Measurements from ENCODE around the gene TMEM134. TPM values are rescaled to one million over a fixed set of nuclear protein-coding genes. Genes with fewer than 3 reads are reported as not detected.

TMEM134 gene
- total RNA-seq, 3 donors from 2014 or later (not counting 1 experiment from before 2014, with no cell fraction given), result 57.8 to 65.7 (median 61.2) TPM

DNA sequence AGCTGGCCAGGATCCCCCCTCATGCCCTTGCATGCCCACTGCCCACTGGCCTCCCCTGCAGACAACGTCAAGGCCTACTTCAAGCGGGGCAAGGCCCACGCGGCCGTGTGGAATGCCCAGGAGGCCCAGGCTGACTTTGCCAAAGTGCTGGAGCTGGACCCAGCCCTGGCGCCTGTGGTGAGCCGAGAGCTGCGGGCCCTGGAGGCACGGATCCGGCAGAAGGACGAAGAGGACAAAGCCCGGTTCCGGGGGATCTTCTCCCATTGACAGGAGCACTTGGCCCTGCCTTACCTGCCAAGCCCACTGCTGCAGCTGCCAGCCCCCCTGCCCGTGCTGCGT is 21.6 kb upstream of the TMEM134 start:
- no peak for ATAC-seq
- Mint-ChIP-seq H3K4me1 (peaks cover 23 to 29% of the 10 kb centered on the region in 2 donors), H3K27me3 (ENCODE audit: low read depth in 2 of 2) (no peaks in the 10 kb centered on the region), H3K27ac (peak overlapping the region in 1 of 2 donors; percentile 33), H3K36me3 (no peaks in the 10 kb centered on the region), H3K9me3 (no peaks in the 10 kb centered on the region), H3K4me3 (no peak overlapping the region)
- no peak for DNase-seq
- H3K4me3 ChIP-seq (ENCODE audit: low read length), result no peak overlapping the region
- peaks cover 79% of the 10 kb centered on the region for H3K36me3 ChIP-seq (ENCODE audit: control insufficient read depth, insufficient read depth, low read length)
- peaks cover 27% of the 10 kb centered on the region for H3K4me1 ChIP-seq (ENCODE audit: control insufficient read depth, insufficient read depth, low read length)
- no peaks in the 10 kb centered on the region for H3K9me3 ChIP-seq (ENCODE audit: control insufficient read depth, insufficient read depth, low read length)
- intact Hi-C loops (cut with micrococcal nuclease), result no loop called here
- TF ChIP-seq CTCF (IDR thresholded peaks at IDR 0.05), result no peak
- WGBS (ENCODE audit: insufficient coverage), result 97% methylated on average over 15 of the region's 15 CpGs
- no peak overlapping the region for H3K27ac ChIP-seq (ENCODE audit: low read length)
- no peaks in the 10 kb centered on the region for H3K27me3 ChIP-seq (ENCODE audit: control insufficient read depth, insufficient read depth, low read length)

DNA sequence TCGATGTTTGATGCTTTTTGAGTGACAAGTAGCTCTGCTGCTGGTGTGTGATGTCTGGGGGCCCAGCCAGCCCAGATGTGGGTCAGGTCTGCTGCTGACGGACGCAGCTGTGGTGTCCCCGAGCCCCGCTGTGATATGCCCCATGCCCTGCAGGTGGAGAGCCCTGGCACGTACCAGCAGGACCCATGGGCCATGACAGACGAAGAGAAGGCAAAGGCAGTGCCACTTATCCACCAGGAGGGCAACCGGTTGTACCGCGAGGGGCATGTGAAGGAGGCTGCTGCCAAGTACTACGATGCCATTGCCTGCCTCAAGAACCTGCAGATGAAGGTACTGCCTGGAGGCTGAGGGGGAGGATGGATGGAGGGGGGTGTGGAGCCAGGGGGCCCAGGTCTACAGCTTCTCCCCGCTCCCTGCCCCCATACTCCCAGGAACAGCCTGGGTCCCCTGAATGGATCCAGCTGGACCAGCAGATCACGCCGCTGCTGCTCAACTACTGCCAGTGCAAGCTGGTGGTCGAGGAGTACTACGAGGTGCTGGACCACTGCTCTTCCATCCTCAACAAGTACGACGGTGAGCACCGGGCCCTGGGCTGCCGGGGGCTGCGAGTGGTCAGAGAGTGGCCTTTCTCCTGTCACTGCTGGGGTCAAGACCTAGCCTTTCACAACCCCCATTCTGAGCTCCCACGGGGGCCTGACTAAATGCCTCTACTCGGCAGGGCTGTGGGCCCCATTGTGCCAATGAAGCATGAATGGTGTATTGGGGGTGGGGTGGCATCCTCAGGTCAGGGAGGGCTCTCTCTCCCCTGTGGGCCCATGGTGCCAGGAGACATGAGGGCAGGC is 21.1 kb upstream of the TMEM134 start:
- Histone ChIP-seq H3K36me3 (ENCODE audit: control insufficient read depth, insufficient read depth, low read length) (peaks cover 73% of the 10 kb centered on the region), H3K4me1 (ENCODE audit: control insufficient read depth, insufficient read depth, low read length) (peaks cover 32% of the 10 kb centered on the region), H3K27me3 (ENCODE audit: control insufficient read depth, insufficient read depth, low read length) (no peaks in the 10 kb centered on the region), H3K27ac (ENCODE audit: low read length) (no peak overlapping the region), H3K4me3 (ENCODE audit: low read length) (no peak overlapping the region), H3K9me3 (ENCODE audit: control insufficient read depth, insufficient read depth, low read length) (no peaks in the 10 kb centered on the region)
- peak overlapping the region; percentile 34 to 64 for H3K27ac Mint-ChIP-seq
- H3K36me3 Mint-ChIP-seq, result no peaks in the 10 kb centered on the region
- no peaks in the 10 kb centered on the region for H3K27me3 Mint-ChIP-seq (ENCODE audit: low read depth in 2 of 2)
- DNase-seq, result no peak
- H3K4me1 Mint-ChIP-seq, result peaks cover 26 to 33% of the 10 kb centered on the region in 2 donors
- WGBS (ENCODE audit: insufficient coverage), result 90% methylated on average over 23 of the region's 23 CpGs
- no peaks in the 10 kb centered on the region for H3K9me3 Mint-ChIP-seq
- H3K4me3 Mint-ChIP-seq, result no peak overlapping the region
- intact Hi-C loops (cut with micrococcal nuclease), result no loop called here
- TF ChIP-seq CTCF (IDR thresholded peaks at IDR 0.05), result no peak
- ATAC-seq, result no peak

- peaks cover 33 to 41% of the 10 kb centered on the region in 2 donors for H3K4me1 Mint-ChIP-seq
- no peak for DNase-seq
- intact Hi-C loops (cut with micrococcal nuclease), result no loop called here
- H3K9me3 Mint-ChIP-seq, result no peaks in the 10 kb centered on the region
- no peaks in the 10 kb centered on the region for H3K27me3 Mint-ChIP-seq (ENCODE audit: low read depth in 2 of 2)
- 95% methylated on average over 25 of the region's 25 CpGs for WGBS (ENCODE audit: insufficient coverage)
- Histone ChIP-seq H3K36me3 (ENCODE audit: control insufficient read depth, insufficient read depth, low read length) (peaks cover 68% of the 10 kb centered on the region), H3K4me1 (ENCODE audit: control insufficient read depth, insufficient read depth, low read length) (peaks cover 40% of the 10 kb centered on the region), H3K4me3 (ENCODE audit: low read length) (no peak overlapping the region), H3K9me3 (ENCODE audit: control insufficient read depth, insufficient read depth, low read length) (no peaks in the 10 kb centered on the region), H3K27me3 (ENCODE audit: control insufficient read depth, insufficient read depth, low read length) (no peaks in the 10 kb centered on the region), H3K27ac (ENCODE audit: low read length) (no peak overlapping the region)
- peak overlapping the region; percentile 34 to 64 for H3K27ac Mint-ChIP-seq
- no peaks in the 10 kb centered on the region for H3K36me3 Mint-ChIP-seq
- TF ChIP-seq CTCF (IDR thresholded peaks at IDR 0.05), result no peak
- H3K4me3 Mint-ChIP-seq, result no peak overlapping the region
- no peak for ATAC-seq
Measured at GRCh38 chr11:67489203-67489884, 20.3 kb upstream of the TMEM134 start.
